ENCODE data around the gene SMURF2.
A peak's percentile ranks its signal among the peaks of the same experiment; 100 is the strongest.
"Not testable (repeated sequence)": the region's sequence is repeated elsewhere in the genome, so short reads cannot be mapped to it uniquely, and the experiment has no call there.

The SMURF2 gene

GRCh38 chr17:64630309-64631223 is 31.5 kb downstream of the SMURF2 start:
- no peak for DNase-seq (ENCODE audit: low read depth)

- DNase-seq (ENCODE audit: low read depth), result no peak
Measured at GRCh38 chr17:64628641-64629040, 33.5 kb downstream of the SMURF2 start.

- no peak for DNase-seq (ENCODE audit: low read depth)
Measured at GRCh38 chr17:64627797-64628196, 34.3 kb downstream of the SMURF2 start.

DNA sequence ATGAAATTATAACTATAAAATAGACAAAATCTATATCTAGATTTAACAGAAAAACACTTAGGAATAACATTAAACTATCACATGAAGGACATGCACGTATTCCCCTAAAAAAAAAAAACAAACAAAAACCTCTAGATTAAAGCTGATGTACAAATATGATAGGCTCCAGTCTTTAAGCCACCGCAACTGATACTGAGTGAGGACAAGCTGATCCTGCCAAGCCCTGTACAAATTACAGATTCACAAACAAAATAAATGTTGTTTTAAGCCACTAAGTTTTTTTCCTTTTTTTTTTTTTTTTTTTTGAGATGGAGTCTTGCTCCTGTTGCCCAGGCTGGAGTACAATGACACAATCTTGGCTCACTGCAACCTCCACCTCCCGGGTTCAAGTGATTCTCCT is 35.3 kb downstream of the SMURF2 start:
- DNase-seq (ENCODE audit: low read depth), result no peak

GRCh38 chr17:64625541-64625940 is 36.6 kb downstream of the SMURF2 start:
- DNase-seq (ENCODE audit: low read depth), result no peak

DNA sequence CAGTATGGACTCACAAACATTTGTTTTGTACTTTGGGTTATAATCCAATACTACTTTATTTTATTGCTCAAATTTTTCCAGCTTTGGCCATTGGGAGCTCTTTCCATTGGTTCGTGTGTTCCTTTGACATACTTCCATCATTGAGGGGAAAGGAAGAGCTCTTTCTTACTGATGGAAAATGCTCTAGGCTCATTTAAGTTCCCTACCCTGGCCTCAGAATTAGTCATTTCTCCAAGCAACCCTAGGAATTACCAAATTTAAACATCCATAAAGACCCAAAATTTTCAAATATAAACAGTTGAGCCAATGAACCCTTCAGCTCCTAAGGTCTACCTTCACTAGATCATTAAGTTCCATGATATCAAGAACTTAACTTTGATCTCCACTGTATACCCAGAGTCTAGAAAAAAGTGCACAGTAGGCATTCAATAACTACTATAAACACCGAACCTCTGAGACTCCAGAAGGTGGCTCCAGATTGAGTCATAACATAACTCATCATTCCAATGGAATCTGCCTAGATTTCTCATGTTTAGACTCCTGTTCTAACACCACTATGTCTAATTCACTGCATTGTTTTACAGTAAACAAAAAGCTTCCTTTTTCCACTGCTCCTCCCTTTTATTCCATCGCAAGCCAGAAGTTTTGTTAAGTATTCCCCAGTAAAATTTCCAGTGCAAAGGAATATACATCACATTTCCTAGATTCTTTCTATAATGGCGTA is 39.0 kb downstream of the SMURF2 start:
- no peak for DNase-seq (ENCODE audit: low read depth)

DNA sequence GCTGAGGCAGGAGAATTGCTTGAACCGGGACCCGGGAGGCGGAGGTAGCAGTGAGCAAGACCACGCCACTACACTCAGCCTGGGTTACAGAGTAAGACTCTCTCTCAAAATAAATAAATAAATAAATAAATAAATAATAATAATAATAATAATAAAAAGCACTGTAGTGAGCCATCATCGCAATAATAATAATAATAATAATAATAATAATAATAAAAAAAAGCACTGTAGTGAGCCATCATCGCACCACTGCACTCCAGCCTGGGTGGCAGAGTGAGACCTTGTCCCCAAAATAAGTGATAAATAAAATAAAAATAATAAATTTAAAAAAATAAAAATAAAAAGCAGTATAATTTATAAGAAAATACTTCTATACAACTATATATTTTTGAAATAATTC is 40.3 kb downstream of the SMURF2 start:
- no peak for DNase-seq (ENCODE audit: low read depth)

- DNase-seq (ENCODE audit: low read depth), result no peak
Measured at GRCh38 chr17:64618848-64619247, 43.3 kb downstream of the SMURF2 start.

DNA sequence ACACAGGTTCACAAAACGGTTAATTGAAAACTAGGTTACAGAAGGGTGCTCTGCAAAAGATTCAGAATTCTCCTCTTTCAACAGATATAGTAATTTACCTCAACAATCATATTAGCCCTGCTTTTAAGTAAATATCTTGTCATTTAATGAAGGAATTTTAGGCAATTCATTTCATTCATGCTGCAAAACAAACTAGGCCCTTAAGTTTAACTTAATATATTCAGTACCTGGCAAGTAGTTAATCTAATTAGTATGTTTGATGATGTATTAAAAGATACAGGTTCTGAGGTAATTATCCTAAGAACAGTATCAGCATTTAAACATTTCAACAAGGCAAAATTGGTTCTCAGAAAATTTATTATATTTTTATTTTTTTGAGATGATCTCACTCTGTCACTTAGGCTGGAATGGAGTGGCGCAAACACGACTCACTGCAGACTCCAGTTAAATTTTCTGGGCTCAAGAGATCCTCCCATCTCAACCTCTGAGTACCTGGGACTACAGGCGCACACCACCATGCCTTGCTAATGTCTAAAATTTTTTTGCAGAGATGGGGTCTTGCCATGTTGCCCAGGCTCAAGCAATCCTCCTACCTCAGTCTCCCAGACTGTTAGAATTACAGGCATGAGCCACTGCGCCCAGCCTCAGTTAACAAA is 44.9 kb downstream of the SMURF2 start:
- DNase-seq (ENCODE audit: low read depth), result no peak

DNA sequence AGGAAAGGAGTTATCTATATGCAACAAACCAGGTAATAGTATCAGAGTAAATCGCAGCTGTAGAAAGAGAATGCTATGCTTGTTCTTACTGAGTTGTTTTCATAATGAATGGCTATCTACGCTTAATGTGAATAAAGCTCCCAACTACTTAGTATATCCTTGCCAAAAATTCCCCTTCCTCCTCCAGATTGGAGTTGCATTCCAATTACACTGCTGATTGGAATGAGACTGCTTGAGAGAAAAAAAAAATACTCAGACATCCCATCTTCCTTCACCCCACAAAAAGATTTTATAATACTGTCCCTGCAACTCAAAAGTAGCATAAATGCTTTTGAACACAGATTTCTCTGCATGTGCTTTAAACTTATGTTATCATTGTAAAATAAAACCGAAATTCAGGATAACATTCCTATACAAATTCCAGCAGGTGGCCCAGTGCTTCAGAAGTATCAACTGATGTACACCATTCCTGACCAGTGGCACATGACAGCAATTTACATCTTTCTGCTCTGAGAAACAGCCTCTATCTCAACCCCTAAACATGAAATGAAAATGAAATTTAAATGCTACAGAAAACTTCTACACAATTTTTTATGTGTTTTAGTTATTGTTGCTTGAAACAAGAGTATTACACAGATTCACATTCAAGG is 47.0 kb downstream of the SMURF2 start:
- DNase-seq (ENCODE audit: low read depth), result no peak

GRCh38 chr17:64614266-64615027 is 47.7 kb downstream of the SMURF2 start:
- no peak for DNase-seq (ENCODE audit: low read depth)

DNA sequence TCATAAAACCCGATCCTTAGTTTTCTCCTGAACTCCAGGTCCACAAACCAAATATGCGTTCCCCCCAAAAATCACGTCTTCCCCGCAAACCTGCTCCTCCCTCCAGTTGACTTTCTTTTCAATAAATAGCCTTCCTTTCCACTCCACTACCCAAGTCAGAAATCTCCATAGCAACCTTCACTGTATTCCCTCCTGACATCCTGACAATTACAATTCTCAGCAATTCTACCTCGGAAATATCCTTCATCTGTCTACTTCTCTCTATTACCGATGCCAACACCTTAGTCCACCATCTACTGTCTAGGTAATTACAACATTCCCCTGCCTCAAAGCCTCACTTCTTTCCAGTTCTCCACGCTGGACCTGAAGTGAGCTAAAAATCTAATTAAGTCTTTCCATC is 50.7 kb downstream of the SMURF2 start:
- DNase-seq (ENCODE audit: low read depth), result no peak

DNA sequence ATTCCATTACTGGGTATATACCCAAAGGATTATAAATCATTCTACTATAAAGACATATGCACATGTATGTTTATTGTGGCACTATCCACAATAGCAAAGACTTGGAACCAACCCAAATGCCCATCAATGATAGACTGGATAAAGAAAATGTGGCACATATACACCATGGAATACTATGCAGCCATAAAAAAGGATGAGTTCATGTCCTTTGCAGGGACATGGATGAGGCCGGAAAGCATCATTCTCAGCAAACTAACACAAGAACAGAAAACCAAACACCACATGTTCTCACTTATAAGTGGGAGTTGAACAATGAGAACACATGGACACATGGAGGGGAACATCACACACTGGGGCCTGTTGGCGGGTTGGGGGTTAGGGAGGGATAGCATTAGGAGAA is 51.9 kb downstream of the SMURF2 start:
- DNase-seq (ENCODE audit: low read depth), result not testable (repeated sequence)

- no peak for DNase-seq (ENCODE audit: low read depth)
Measured at GRCh38 chr17:64608571-64608981, 53.5 kb downstream of the SMURF2 start.

GRCh38 chr17:64607862-64608565 is 54.1 kb downstream of the SMURF2 start:
- DNase-seq (ENCODE audit: low read depth), result no peak

DNA sequence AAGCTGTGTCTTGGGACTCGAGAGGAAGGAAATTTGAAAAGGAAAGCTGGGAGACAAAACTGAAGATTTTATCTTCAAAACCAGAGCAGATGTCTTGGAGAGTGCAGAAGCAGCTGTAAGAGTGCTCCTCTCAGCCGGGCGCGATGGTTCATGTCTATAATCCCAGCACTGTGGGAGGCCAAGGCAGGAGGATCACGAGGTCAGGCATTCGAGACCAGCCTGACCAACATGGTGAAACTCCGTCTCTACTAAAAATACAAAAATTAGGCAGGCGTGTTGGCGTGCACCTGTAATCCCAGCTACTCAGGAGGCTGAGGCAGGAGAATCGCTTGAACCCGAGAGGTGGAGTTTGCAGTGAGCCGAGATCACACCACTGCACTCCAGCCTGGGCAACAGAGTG is 57.6 kb downstream of the SMURF2 start:
- DNase-seq (ENCODE audit: low read depth), result not testable (repeated sequence)

GRCh38 chr17:64603987-64604386 is 58.1 kb downstream of the SMURF2 start:
- no peak for DNase-seq (ENCODE audit: low read depth)

- no peak for DNase-seq (ENCODE audit: low read depth)
Measured at GRCh38 chr17:64599827-64600226, 62.3 kb downstream of the SMURF2 start.

DNA sequence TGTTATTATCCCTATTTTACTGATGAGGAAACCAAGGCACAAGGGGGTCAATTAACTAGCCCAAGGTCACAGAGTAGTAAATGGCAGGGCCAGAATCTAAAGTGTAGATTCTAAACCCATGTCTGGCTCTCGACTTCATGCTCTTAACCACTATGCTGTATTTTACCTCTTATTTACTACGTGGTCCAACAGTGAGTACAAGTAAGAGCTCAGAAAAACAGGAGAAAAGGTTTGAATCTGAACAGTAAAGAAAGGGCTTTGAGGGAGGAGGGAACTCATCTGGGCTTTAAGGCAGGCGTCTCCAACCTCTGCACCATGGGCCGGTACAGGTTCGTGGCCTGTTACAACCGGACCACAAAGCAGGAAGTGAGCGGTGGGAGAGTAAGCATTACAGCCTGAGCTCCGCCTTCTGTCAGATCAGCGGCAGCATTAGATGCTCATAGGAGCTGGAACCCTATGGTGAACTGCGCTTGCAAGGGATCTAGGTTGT is 62.9 kb downstream of the SMURF2 start:
- DNase-seq (ENCODE audit: low read depth), result peak; percentile 36

GRCh38 chr17:64598672-64599071 is 63.4 kb downstream of the SMURF2 start:
- DNase-seq (ENCODE audit: low read depth), result no peak

DNA sequence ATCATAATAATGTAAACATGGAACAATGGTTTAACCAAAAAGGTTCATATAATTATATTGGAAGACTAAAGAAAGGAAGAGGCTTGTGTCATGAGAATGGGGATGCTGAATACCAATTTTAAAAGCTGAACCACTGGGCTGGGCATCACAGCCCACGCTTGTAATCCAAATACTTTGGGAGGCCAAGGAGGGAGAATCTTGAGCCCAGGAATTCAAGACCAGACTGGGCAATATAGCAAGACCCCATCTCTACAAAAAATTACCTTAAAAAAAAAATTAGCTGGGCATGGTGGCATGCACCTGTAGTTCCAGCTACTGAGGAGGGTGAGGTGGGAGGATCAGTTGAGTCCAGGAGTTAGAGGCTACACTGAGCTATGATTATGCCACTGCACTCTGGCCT is 65.1 kb downstream of the SMURF2 start:
- no peak for DNase-seq (ENCODE audit: low read depth)
